ENCODE results near the gene LRRC57. TPM values are rescaled to one million over a fixed set of nuclear protein-coding genes. Genes with fewer than 3 reads are reported as not detected.

Gene LRRC57
- total RNA-seq, result 10 to 100 TPM; 24.1 to 30.9 TPM
- polyA plus RNA-seq (ENCODE audit: insufficient read length in 2 of 2), result 10 to 100 TPM; 22.8 to 26.8 TPM
- long read RNA-seq, donor 1, partial matches to known transcripts, result 0 of 1 reads
- long read RNA-seq, donor 1, other reads (novel, unspliced or antisense), result 0 of 1 reads
- long read RNA-seq, donor 2, partial matches to known transcripts, result 0 of 4 reads
- long read RNA-seq, donor 2, other reads (novel, unspliced or antisense), result 0 of 4 reads
- long read RNA-seq, donor 3, partial matches to known transcripts, result 0 of 3 reads
- long read RNA-seq, donor 3, other reads (novel, unspliced or antisense), result 0 of 3 reads
- long read RNA-seq, donor 4, full-length matches to known transcripts, result 5 of 5 reads
- long read RNA-seq, donor 4, partial matches to known transcripts, result 0 of 5 reads
- long read RNA-seq, donor 4, other reads (novel, unspliced or antisense), result 0 of 5 reads

GRCh38 chr15:42548249-42549031 lies at the start of gene LRRC57, which contains the start of gene HAUS2:
Gene LRRC57, minus strand, starts transcription at chr15:42548793. Its CDS starts 359 bp downstream, at chr15:42548434.
Gene HAUS2, plus strand, starts transcription at chr15:42548838. Its CDS starts 35 bp downstream, at chr15:42548873.
- Histone ChIP-seq H3K27ac (ENCODE audit: low read depth, low read length) (peak within 1 kb of the TSS; percentile 97), H3K4me3 (ENCODE audit: low read depth, low read length) (peak within 1 kb of the TSS; percentile 98), H3K27me3 (ENCODE audit: control insufficient read depth, insufficient read depth, low read length) (no peaks in the 10 kb centered on the region), H3K9me3 (ENCODE audit: control insufficient read depth, insufficient read depth, low read length) (no peaks in the 10 kb centered on the region), H3K36me3 (ENCODE audit: control insufficient read depth, insufficient read depth, low read length) (peaks cover 13% of the 10 kb centered on the region), H3K4me1 (ENCODE audit: control insufficient read depth, insufficient read depth, low read length) (peaks cover 12% of the 10 kb centered on the region)
- under 1% methylated on average over 71 of the region's 71 CpGs for WGBS (ENCODE audit: insufficient coverage)
- DNase-seq (ENCODE audit: low read depth in 4 of 6, low spot score in 6 of 6), result peak; percentile 77 to 96 (median 86)

- Histone ChIP-seq H3K27ac (ENCODE audit: low read depth, low read length) (peak overlapping the region; percentile 82), H3K27me3 (ENCODE audit: control insufficient read depth, insufficient read depth, low read length) (no peaks in the 10 kb centered on the region), H3K9me3 (ENCODE audit: control insufficient read depth, insufficient read depth, low read length) (no peaks in the 10 kb centered on the region), H3K36me3 (ENCODE audit: control insufficient read depth, insufficient read depth, low read length) (no peaks in the 10 kb centered on the region), H3K4me1 (ENCODE audit: control insufficient read depth, insufficient read depth, low read length) (peaks cover 9% of the 10 kb centered on the region), H3K4me3 (ENCODE audit: low read depth, low read length) (no peak overlapping the region)
- 79% methylated on average over 4 of the region's 4 CpGs for WGBS (ENCODE audit: insufficient coverage)
- peak in 2 of 6 donors; percentile 35 to 66 for DNase-seq (ENCODE audit: low read depth in 4 of 6, low spot score in 6 of 6)
Measured at GRCh38 chr15:42595626-42596240, 47.1 kb upstream of the LRRC57 start.

GRCh38 chr15:42594095-42594494 lies 45.5 kb upstream of the LRRC57 start:
- Histone ChIP-seq H3K4me3 (ENCODE audit: low read depth, low read length) (no peak overlapping the region), H3K27ac (ENCODE audit: low read depth, low read length) (peak overlapping the region; percentile 82), H3K4me1 (ENCODE audit: control insufficient read depth, insufficient read depth, low read length) (peaks cover 9% of the 10 kb centered on the region), H3K27me3 (ENCODE audit: control insufficient read depth, insufficient read depth, low read length) (no peaks in the 10 kb centered on the region), H3K36me3 (ENCODE audit: control insufficient read depth, insufficient read depth, low read length) (no peaks in the 10 kb centered on the region), H3K9me3 (ENCODE audit: control insufficient read depth, insufficient read depth, low read length) (no peaks in the 10 kb centered on the region)
- DNase-seq (ENCODE audit: low read depth in 4 of 6, low spot score in 6 of 6), result no peak
- 66% methylated on average over 2 of the region's 5 CpGs for WGBS (ENCODE audit: insufficient coverage)

- H3K27me3 ChIP-seq (ENCODE audit: control insufficient read depth, insufficient read depth, low read length), result no peaks in the 10 kb centered on the region
- no peak overlapping the region for H3K4me3 ChIP-seq (ENCODE audit: low read depth, low read length)
- peaks cover 9% of the 10 kb centered on the region for H3K4me1 ChIP-seq (ENCODE audit: control insufficient read depth, insufficient read depth, low read length)
- peak in 1 of 6 donors; percentile 59 for DNase-seq (ENCODE audit: low read depth in 4 of 6, low spot score in 6 of 6)
- H3K27ac ChIP-seq (ENCODE audit: low read depth, low read length), result peak overlapping the region; percentile 90
- H3K36me3 ChIP-seq (ENCODE audit: control insufficient read depth, insufficient read depth, low read length), result no peaks in the 10 kb centered on the region
- WGBS (ENCODE audit: insufficient coverage), result no CpG with 5 or more reads among the region's 4 CpGs
- no peaks in the 10 kb centered on the region for H3K9me3 ChIP-seq (ENCODE audit: control insufficient read depth, insufficient read depth, low read length)
Measured at GRCh38 chr15:42593143-42593542, 44.5 kb upstream of the LRRC57 start.

GRCh38 chr15:42592716-42593115 lies 44.1 kb upstream of the LRRC57 start:
- DNase-seq (ENCODE audit: low read depth in 4 of 6, low spot score in 6 of 6), result no peak
- Histone ChIP-seq H3K27me3 (ENCODE audit: control insufficient read depth, insufficient read depth, low read length) (no peaks in the 10 kb centered on the region), H3K9me3 (ENCODE audit: control insufficient read depth, insufficient read depth, low read length) (no peaks in the 10 kb centered on the region), H3K36me3 (ENCODE audit: control insufficient read depth, insufficient read depth, low read length) (no peaks in the 10 kb centered on the region), H3K27ac (ENCODE audit: low read depth, low read length) (peak overlapping the region; percentile 90), H3K4me3 (ENCODE audit: low read depth, low read length) (no peak overlapping the region), H3K4me1 (ENCODE audit: control insufficient read depth, insufficient read depth, low read length) (peaks cover 9% of the 10 kb centered on the region)
- 79% methylated on average over 2 of the region's 3 CpGs for WGBS (ENCODE audit: insufficient coverage)

- 62% methylated on average over 3 of the region's 10 CpGs for WGBS (ENCODE audit: insufficient coverage)
- Histone ChIP-seq H3K27me3 (ENCODE audit: control insufficient read depth, insufficient read depth, low read length) (no peaks in the 10 kb centered on the region), H3K4me3 (ENCODE audit: low read depth, low read length) (no peak overlapping the region), H3K4me1 (ENCODE audit: control insufficient read depth, insufficient read depth, low read length) (peaks cover 4% of the 10 kb centered on the region), H3K9me3 (ENCODE audit: control insufficient read depth, insufficient read depth, low read length) (no peaks in the 10 kb centered on the region), H3K36me3 (ENCODE audit: control insufficient read depth, insufficient read depth, low read length) (no peaks in the 10 kb centered on the region), H3K27ac (ENCODE audit: low read depth, low read length) (peak overlapping the region; percentile 80)
- DNase-seq (ENCODE audit: low read depth in 4 of 6, low spot score in 6 of 6), result peak in 1 of 6 donors; percentile 24
Measured at GRCh38 chr15:42591238-42591934, 42.8 kb upstream of the LRRC57 start.

- Histone ChIP-seq H3K27me3 (ENCODE audit: control insufficient read depth, insufficient read depth, low read length) (no peaks in the 10 kb centered on the region), H3K9me3 (ENCODE audit: control insufficient read depth, insufficient read depth, low read length) (no peaks in the 10 kb centered on the region), H3K4me3 (ENCODE audit: low read depth, low read length) (no peak overlapping the region), H3K36me3 (ENCODE audit: control insufficient read depth, insufficient read depth, low read length) (no peaks in the 10 kb centered on the region), H3K27ac (ENCODE audit: low read depth, low read length) (peak overlapping the region; percentile 80), H3K4me1 (ENCODE audit: control insufficient read depth, insufficient read depth, low read length) (peaks cover 4% of the 10 kb centered on the region)
- WGBS (ENCODE audit: insufficient coverage), result 58% methylated on average over 3 of the region's 5 CpGs
- no peak for DNase-seq (ENCODE audit: low read depth in 4 of 6, low spot score in 6 of 6)
Measured at GRCh38 chr15:42590619-42591237, 42.1 kb upstream of the LRRC57 start.

- Histone ChIP-seq H3K4me1 (ENCODE audit: control insufficient read depth, insufficient read depth, low read length) (peaks cover 21% of the 10 kb centered on the region), H3K27ac (ENCODE audit: low read depth, low read length) (peak overlapping the region; percentile 73), H3K27me3 (ENCODE audit: control insufficient read depth, insufficient read depth, low read length) (no peaks in the 10 kb centered on the region), H3K9me3 (ENCODE audit: control insufficient read depth, insufficient read depth, low read length) (no peaks in the 10 kb centered on the region), H3K4me3 (ENCODE audit: low read depth, low read length) (no peak overlapping the region), H3K36me3 (ENCODE audit: control insufficient read depth, insufficient read depth, low read length) (no peaks in the 10 kb centered on the region)
- DNase-seq (ENCODE audit: low read depth in 4 of 6, low spot score in 6 of 6), result peak in 1 of 6 donors; percentile 19
- WGBS (ENCODE audit: insufficient coverage), result 40% methylated on average over 1 of the region's 4 CpGs
Measured at GRCh38 chr15:42584031-42584765, 35.6 kb upstream of the LRRC57 start.

Data from spinal cord (tissue), 10 donors.